Bronchial epithelial cell (primary cell): ENCODE results near the gene PLEKHG2. TPM values are rescaled to one million over a fixed set of nuclear protein-coding genes. Genes with fewer than 3 reads are reported as not detected.

Experiments
- DNase-seq: peaks from one replicate; pipeline ENCODE4 v3.0.0-alpha.2; 2010; ENCODE audit warnings: low read depth
- FAIRE-seq: peaks from 2 replicates; lab custom pipeline; 2011; peaks lifted over from hg19 to GRCh38; lab: Jason Lieb, UNC
- H3K27me3 ChIP-seq: 2 replicates; pipeline ENCODE4 v1.5.1; 2011; ENCODE audit warnings: low read length; ENCODE audit not compliant: control insufficient read depth, insufficient read depth
- H3K36me3 ChIP-seq: 2 replicates; pipeline ENCODE4 v1.5.1; 2011; ENCODE audit warnings: low read length; ENCODE audit not compliant: control insufficient read depth, insufficient read depth
- H3K4me3 ChIP-seq: 2 replicates; pipeline ENCODE4 v1.5.1; 2011; ENCODE audit warnings: mild to moderate bottlenecking, low read depth, low read length, control low read depth
- CTCF ChIP-seq: IDR thresholded peaks from 2 replicates; pipeline ENCODE4 v1.5.1; 2011; ENCODE audit warnings: mild to moderate bottlenecking, moderate library complexity, low read length, control low read depth, inconsistent platforms; ENCODE audit not compliant: insufficient read depth, severe bottlenecking
- total RNA-seq: library from RNA; depleted of rRNA; stranded (reverse); fragments of >200 nt; gene quantifications from 2 replicates; pipeline ENCODE4 v1.2.1, GENCODE V29; 2014

PLEKHG2 gene
- total RNA-seq, 1 donor from 2014 or later, result 5.3 TPM

- Histone ChIP-seq H3K36me3 (peaks cover 3% of the 10 kb centered on the region), H3K4me3 (no peak overlapping the region), H3K27me3 (no peaks in the 10 kb centered on the region)
- FAIRE-seq, result no peak
- no peak for TF ChIP-seq CTCF
- no peak for DNase-seq
Measured at GRCh38 chr19:39401070-39401548, 11.4 kb upstream of the PLEKHG2 start.

GRCh38 chr19:39401549-39402345 lies 10.7 kb upstream of the PLEKHG2 start:
- FAIRE-seq (peak; percentile 96), DNase-seq (peak; percentile 97)
- Histone ChIP-seq H3K36me3 (peaks cover 3% of the 10 kb centered on the region), H3K4me3 (no peak overlapping the region), H3K27me3 (no peaks in the 10 kb centered on the region)
- TF ChIP-seq CTCF, result no peak

- no peaks in the 10 kb centered on the region for H3K27me3 ChIP-seq
- DNase-seq, result peak; percentile 74
- no peak for FAIRE-seq
- no peak for TF ChIP-seq CTCF
- H3K36me3 ChIP-seq, result peaks cover 9% of the 10 kb centered on the region
- H3K4me3 ChIP-seq, result peak overlapping the region; percentile 37
Measured at GRCh38 chr19:39402346-39403300, 9.8 kb upstream of the PLEKHG2 start.

- H3K36me3 ChIP-seq, result peaks cover 16% of the 10 kb centered on the region
- peak; percentile 88 for DNase-seq
- FAIRE-seq, result no peak
- peak overlapping the region; percentile 37 for H3K4me3 ChIP-seq
- no peaks in the 10 kb centered on the region for H3K27me3 ChIP-seq
- no peak for TF ChIP-seq CTCF
Measured at GRCh38 chr19:39403331-39404312, 8.8 kb upstream of the PLEKHG2 start.

GRCh38 chr19:39405261-39405957 lies 7.1 kb upstream of the PLEKHG2 start:
- no peak for FAIRE-seq
- H3K27me3 ChIP-seq, result no peaks in the 10 kb centered on the region
- H3K4me3 ChIP-seq, result no peak overlapping the region

More at GRCh38 chr19:39405261-39405957, 7.1 kb upstream of the PLEKHG2 start:
- H3K36me3 ChIP-seq, result peaks cover 16% of the 10 kb centered on the region
- no peak for TF ChIP-seq CTCF
- no peak for DNase-seq
